H1 (cell line): ENCODE results near the gene EVA1C.

Experiments
- KDM5A ChIP-seq: fragments of 200-600 bp; IDR thresholded peaks from 2 replicates; pipeline ENCODE4 v1.7.1; 2012; ENCODE audit warnings: mild to moderate bottlenecking, low read length, inconsistent platforms, mixed read lengths
- POLR2AphosphoS5 ChIP-seq: IDR thresholded peaks from 2 replicates; pipeline ENCODE4 v1.6.1; 2011; ENCODE audit warnings: low read depth, low read length
- TCF12 ChIP-seq: IDR thresholded peaks from 2 replicates; pipeline ENCODE4 v1.6.1; 2011; ENCODE audit warnings: low read depth, mild to moderate bottlenecking, low read length
- TF ChIP-seq, protein P1 (sequence below): IDR thresholded peaks from 2 replicates; pipeline ENCODE4 v1.6.1; 2012; ENCODE audit warnings: inconsistent platforms

DNA sequence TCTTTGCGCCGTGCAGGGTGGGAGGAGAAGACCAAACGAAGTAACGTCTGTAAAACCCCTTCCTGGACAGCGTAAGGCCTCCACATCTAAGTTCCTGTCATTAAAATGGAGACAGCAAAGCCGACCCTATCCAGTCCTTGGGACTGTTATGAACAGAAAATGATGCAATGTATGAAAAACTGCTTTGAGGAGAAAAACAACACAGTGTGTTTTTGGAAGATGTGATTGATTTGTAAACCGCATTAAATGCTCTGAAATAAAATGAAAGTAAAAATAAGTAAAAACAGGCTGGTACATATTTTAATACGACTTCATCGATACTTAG is 18.9 kb upstream of the EVA1C start:
- TF ChIP-seq, protein P1, sequence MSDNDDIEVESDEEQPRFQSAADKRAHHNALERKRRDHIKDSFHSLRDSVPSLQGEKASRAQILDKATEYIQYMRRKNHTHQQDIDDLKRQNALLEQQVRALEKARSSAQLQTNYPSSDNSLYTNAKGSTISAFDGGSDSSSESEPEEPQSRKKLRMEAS: no peak
- TF ChIP-seq POLR2AphosphoS5: no peak
- no peak for TF ChIP-seq KDM5A
- no peak for TF ChIP-seq TCF12
